CMK (cell line): ENCODE data around the gene ADGRL2.

Experiments used
- DNase-seq: peaks from one replicate; pipeline ENCODE4 v3.0.0-alpha.2; 2010; ENCODE audit warnings: low read depth

The ADGRL2 gene

GRCh38 chr1:81800695-81801650 is at the start of gene ADGRL2:
Gene ADGRL2 (plus strand): TSS chr1:81800934. CDS start chr1:81836985, 36,051 bp downstream.
- DNase-seq: no peak

GRCh38 chr1:81752840-81753239 is 47.9 kb upstream of the ADGRL2 start:
- no peak for DNase-seq

DNA sequence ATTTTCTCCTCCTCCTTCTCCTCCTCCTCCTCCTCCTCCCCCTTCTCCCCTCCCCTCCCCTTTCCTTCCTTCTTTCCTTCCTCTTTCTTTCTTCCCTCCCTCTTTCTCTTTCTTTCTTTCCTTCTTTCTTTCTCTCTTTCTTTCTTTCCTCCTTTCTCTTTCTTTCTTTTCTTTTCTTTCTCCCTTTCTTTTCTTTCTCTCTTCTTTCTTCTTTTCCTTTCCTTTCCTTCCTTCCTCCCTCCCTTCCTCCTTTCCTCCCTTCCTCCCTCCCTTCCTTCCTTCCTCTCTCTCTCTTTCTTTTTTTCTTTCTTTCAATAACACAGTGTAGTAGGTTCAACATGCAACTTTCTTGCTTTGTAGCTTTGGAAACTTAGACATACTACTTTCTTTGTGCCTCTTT is 46.3 kb upstream of the ADGRL2 start:
- DNase-seq: no peak

DNA sequence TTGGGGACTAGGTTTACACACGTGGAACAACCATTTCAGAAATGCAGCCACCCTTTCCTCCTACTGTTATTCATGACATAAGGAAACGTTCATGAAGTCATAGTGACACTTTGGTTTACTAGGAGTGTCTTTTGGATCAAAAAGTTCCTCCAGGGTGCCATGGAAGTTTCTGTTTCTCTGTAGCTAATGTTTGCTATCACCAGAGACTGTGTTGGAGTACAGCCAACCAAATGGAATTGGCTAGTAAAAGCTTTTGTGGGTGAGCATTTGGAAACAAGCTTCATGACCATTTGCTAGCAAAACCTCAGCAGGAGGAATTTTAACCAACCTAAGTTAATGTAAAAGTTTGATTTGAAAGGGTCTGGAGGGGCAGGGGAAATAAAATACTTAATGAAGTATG is 43.9 kb upstream of the ADGRL2 start:
- DNase-seq: no peak

GRCh38 chr1:81757398-81758020 is 43.2 kb upstream of the ADGRL2 start:
- no peak for DNase-seq

GRCh38 chr1:81758181-81758580 is 42.6 kb upstream of the ADGRL2 start:
- DNase-seq: no peak

GRCh38 chr1:81760477-81761097 is 40.1 kb upstream of the ADGRL2 start:
- DNase-seq: no peak

DNA sequence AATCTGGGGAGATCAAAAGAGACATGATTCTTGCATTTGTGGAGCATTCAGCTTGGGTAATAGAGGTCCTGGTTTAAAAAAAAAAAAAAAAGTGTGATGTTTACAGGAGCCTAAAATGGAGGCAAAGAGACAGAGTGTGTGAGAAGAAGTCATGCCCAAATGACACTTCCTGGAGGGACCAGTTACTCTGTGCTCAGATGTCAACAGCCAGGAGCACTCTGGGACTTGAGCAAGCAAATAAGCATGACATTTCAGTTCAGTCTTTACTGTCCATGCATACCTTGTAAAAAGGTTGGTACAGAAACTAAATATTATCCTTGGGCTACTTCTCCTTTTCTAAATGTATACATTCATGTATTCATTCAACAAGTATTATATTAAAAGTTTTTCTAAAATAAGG is 25.2 kb upstream of the ADGRL2 start:
- no peak for DNase-seq

DNA sequence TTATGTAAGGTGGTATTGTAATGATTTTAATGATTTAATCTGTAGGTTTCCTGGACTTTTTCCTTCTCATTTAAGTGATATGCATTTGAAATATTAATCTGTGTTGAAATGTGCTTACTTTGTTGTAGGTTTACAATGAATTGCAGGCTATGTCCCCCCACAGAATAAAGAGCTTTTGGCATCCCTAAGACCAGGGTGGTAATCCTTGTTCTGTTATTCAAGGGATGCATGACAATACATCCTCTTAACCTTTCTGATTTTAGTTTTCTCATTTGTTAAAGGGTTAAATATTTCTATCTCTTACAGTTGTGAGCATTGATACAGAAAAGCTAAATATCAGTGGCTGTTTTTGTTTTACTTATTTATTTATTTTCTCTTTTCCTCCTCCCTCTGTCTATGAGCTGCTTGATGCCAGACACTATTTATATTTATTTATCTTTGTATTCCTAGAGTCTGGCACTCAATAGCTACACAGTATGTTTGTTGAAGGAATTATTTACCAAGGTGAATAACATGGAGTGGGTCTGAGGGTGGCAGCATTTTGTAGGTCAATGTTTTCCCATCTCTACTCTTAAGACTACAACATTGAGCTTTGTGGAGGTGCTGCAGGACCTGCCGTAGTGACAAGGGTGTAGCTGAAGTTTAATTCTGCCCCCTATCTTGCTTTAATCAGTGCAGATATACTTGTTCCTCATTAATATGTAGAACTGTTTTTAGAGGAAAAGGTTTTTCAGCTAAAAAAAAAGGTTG is 19.9 kb upstream of the ADGRL2 start:
- no peak for DNase-seq

GRCh38 chr1:81781749-81782148 is 19.0 kb upstream of the ADGRL2 start:
- no peak for DNase-seq

DNA sequence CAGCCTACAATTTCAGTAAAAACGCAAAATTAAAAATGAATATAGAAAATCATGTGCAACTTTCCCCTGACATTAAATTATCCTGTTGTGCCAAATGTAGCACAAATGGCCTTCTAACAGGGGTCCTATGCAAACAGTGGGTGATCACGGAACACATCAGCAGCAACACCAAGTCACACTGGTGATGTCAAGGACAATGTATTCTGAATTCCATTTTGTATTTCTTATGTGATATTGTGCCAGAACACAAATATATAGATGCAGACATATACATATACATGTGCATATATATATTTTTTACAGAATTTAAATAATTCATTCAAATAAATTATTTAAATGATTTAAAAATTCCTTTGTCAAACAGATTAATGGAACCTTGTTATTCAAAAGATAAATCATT is 8.6 kb upstream of the ADGRL2 start:
- DNase-seq: no peak

DNA sequence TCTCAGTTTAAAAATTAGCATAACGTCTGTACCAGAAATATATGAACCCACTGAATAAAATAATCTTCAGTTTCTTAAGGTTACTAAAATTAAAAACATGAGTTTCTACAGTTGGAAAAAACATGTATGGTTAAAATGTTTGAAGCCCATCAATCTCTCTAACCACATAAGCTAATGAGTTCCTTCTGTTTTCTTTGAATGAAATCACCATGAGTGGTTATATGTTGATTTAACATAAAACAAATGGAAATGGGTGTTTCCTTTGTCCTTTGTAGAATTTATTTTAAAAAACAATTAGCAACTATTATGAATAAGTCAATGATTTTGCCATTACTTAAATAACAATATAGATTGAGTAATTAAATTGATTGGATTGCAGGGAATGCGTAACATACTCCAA is 3.0 kb upstream of the ADGRL2 start:
- DNase-seq: no peak

- no peak for DNase-seq
Measured at GRCh38 chr1:81799939-81800694, 617 bp upstream of the ADGRL2 start.

DNA sequence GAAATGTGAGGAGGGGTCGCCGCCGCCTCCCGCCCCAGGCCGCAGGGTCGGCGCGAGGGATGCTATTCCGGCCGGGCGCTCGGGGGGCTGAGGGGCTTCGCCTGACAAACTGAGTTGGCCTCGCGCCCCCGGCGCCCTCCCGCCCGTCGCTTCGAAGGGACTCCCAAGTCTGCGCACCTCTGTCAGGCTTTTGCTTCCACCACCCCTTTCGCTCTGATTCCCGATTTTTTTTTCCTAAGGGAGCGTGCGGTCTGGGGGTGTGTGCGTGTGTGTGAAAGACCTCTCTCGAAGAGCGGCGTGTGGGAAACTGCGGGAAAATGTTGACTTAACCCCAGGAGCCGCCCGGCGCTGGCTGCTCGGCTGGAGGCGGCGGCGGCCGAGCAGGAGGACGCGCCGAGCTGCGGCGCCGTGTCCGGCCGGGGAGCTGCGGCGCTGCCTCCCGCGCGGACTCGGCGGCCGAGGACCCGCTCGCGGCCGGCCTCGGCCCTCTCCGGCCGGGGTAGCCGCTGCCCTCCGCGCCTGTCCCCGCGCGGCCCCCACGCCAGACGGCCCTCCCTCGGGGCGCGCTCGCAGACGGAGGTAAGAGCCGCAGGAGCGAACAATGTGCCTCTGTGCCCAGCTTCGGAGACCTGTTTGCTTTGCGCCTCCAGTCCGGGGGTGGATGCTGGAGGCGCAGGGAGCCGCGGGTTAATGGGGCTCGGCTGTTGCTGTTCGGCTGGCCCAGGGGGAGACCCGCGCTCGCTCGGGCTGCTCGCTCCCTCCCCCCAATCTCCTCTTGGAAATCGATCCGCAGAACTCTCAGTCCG is 1.1 kb downstream of the ADGRL2 start:
- DNase-seq: no peak

GRCh38 chr1:81802457-81802706 is 1.6 kb downstream of the ADGRL2 start:
- DNase-seq: no peak

DNA sequence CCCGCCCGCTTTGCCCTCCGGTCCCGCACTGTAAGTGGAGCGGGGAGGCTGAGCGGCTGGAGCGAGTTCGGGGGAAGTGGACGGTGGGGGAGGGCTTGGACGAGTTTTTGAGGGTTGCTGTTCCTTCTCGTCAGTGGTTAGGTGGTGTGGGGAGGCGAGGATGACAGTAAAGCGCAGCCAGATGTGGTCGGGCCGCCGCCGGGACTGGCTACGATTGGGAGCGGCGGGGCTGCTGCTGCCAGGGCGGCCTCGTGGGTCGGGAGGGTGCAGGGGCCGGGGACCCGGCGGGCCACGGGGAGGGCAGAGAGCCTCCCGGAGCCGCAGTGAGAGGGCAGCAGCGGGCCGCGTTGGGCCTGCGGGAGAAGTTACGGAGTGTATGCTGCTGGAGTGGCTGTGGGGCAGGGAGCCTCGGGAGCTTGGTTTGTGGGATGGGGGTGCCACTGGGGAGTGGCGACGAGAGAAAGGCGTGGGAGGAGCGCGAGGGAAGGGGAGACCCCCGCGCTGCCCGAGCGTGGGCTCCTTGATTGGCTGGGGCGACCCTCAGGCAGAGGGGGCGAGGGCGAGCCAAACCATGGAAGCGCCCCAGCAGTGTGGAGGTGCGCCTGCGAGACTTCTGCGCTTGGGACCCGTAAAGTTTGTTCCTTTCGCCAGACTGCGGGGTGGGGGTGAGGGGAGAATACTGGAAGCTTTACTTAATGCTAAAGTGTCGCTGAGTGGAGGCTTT is 2.1 kb downstream of the ADGRL2 start:
- DNase-seq: no peak

DNA sequence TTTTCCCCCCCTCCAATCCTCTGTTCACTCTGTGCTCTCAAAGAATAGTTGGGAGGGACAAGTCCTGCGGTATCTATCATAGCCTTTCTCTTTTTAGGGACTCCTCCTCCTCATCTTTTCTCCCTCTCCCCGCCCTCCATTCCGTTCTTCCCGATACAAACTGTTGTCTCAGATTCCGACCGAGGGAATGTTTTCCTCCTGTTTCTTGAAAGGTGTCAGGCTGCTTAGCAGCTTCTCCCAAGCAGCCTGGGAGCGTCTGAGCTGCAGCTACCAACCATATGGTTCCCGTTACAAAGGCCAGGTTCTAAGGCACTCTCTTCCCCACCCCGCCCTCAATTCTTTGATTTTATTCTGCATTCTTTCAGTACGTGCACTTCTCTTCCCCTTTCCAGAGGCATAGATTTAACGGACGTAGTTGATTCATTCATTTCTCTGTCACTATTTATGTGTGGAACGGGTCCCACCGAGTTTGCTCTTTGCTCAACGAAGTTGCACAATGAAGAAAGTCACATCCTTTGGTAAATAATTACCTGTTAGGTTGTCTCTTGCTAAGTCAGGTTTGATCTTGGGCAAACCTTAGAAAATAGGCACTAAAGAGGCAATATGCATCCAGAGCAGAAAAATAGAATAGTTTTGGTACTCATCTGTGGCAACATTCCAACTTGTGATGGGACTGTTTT is 2.8 kb downstream of the ADGRL2 start:
- no peak for DNase-seq

DNA sequence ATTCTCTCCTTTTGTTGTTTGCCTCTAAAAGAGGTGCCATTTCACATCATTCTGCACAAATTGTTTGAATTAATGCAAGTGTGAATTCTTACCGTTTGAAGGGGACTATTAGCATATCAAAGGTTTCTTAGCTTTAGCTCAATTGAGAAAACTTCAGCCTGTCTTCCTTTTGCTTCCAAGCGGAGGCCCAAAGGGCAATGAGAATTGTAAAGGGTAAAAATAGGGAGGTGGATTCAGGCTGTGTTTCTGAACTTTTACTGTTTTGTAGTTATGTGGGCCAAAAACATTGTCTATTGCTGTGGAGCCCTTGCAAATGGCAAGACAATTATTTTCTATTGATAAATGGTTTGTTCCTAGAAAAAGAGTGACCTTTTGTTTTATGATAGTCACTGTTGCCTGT is 3.6 kb downstream of the ADGRL2 start:
- no peak for DNase-seq

- DNase-seq: no peak
Measured at GRCh38 chr1:81805537-81806431, 5.0 kb downstream of the ADGRL2 start.
